Mesendoderm (in vitro differentiated cells): ENCODE measurements around the gene ABHD14A.

Experiments used
- DNase-seq: peaks from one replicate; pipeline ENCODE4 v3.0.0; 2013
- H2AK5ac ChIP-seq: 2 replicates; pipeline ENCODE4 v1.6.1; 2013; ENCODE audit warnings: low read length, inconsistent platforms
- H2BK120ac ChIP-seq: 2 replicates; pipeline ENCODE4 v1.6.1; 2013; ENCODE audit warnings: low read depth, mild to moderate bottlenecking, low read length, moderate library complexity, mixed read lengths
- H2BK15ac ChIP-seq: replicated peaks from 2 replicates; pipeline ENCODE4 v1.6.1; 2013; ENCODE audit warnings: low read depth, mild to moderate bottlenecking, moderate library complexity
- H2BK5ac ChIP-seq: 2 replicates; pipeline ENCODE4 v1.6.1; 2013; ENCODE audit warnings: low read length, inconsistent platforms
- H3K18ac ChIP-seq: 2 replicates; pipeline ENCODE4 v1.6.1; 2013; ENCODE audit warnings: mild to moderate bottlenecking, low read length, mixed read lengths
- H3K23ac ChIP-seq: one replicate; pipeline ENCODE4 v1.6.1; 2013; ENCODE audit warnings: low read length
- H3K27ac ChIP-seq: 2 replicates; pipeline ENCODE4 v1.5.1; 2013; ENCODE audit warnings: low read depth, mild to moderate bottlenecking, inconsistent platforms, low read length, moderate library complexity
- H3K27me3 ChIP-seq: 2 replicates; pipeline ENCODE4 v1.6.1; 2013; ENCODE audit warnings: low read length, control low read depth, mild to moderate bottlenecking, inconsistent platforms; ENCODE audit not compliant: insufficient read depth, poor library complexity
- H3K36me3 ChIP-seq: 2 replicates; pipeline ENCODE4 v1.6.1; 2013; ENCODE audit warnings: low read length, inconsistent platforms; ENCODE audit not compliant: control insufficient read depth, insufficient read depth
- H3K4ac ChIP-seq: one replicate; pipeline ENCODE4 v1.6.1; 2013; ENCODE audit warnings: low read depth, mild to moderate bottlenecking, low read length, moderate library complexity
- H3K4me1 ChIP-seq: 2 replicates; pipeline ENCODE4 v1.6.1; 2013; ENCODE audit warnings: low read depth, low read length, inconsistent platforms; ENCODE audit not compliant: control insufficient read depth
- H3K4me2 ChIP-seq: 2 replicates; pipeline ENCODE4 v1.6.1; 2013; ENCODE audit warnings: low read length
- H3K4me3 ChIP-seq: 2 replicates; pipeline ENCODE4 v1.5.1; 2013; ENCODE audit warnings: mild to moderate bottlenecking, low read length
- H3K56ac ChIP-seq: one replicate; pipeline ENCODE4 v1.6.1; 2013; ENCODE audit warnings: low read length
- H3K79me1 ChIP-seq: 2 replicates; pipeline ENCODE4 v1.6.1; 2013; ENCODE audit warnings: low read length, inconsistent platforms
- H3K79me2 ChIP-seq: 2 replicates; pipeline ENCODE4 v1.6.1; 2013; ENCODE audit warnings: mild to moderate bottlenecking, low read length; ENCODE audit not compliant: control insufficient read depth, insufficient read depth
- H3K9ac ChIP-seq: 2 replicates; pipeline ENCODE4 v1.6.1; 2013; ENCODE audit warnings: low read length, inconsistent platforms
- H4K5ac ChIP-seq: one replicate; pipeline ENCODE4 v1.6.1; 2013; ENCODE audit warnings: low read length
- H4K8ac ChIP-seq: one replicate; pipeline ENCODE4 v1.6.1; 2013; ENCODE audit warnings: low read depth, mild to moderate bottlenecking, control low read depth, low read length, moderate library complexity
- WGBS: extraction: QIAGEN DNeasy Blood & Tissue Kit; methylation state at CpG from one replicate; pipeline ENCODE4 v1.1.7; 2013; ENCODE audit warnings: low lambda C conversion rate, missing lambda C conversion rate; ENCODE audit not compliant: insufficient coverage; ENCODE audit errors: extremely low coverage; 5-methylcytosine and 5-hydroxymethylcytosine counted together

Gene ABHD14A

GRCh38 chr3:51930439-51930838 is 44.4 kb upstream of the ABHD14A start:
- Histone ChIP-seq H3K23ac (no peak overlapping the region), H2AK5ac (no peak overlapping the region), H3K4me3 (no peak overlapping the region), H3K79me2 (no peaks in the 10 kb centered on the region), H3K56ac (no peak overlapping the region), H3K36me3 (peaks cover 16% of the 10 kb centered on the region), H4K8ac (no peak overlapping the region), H3K27me3 (no peaks in the 10 kb centered on the region), H3K18ac (no peak overlapping the region), H3K4me2 (no peak overlapping the region), H3K9ac (no peak overlapping the region), H4K5ac (no peak overlapping the region), H2BK120ac (no peak overlapping the region), H2BK5ac (no peak overlapping the region), H2BK15ac (no peak overlapping the region), H3K79me1 (peaks cover under 1% of the 10 kb centered on the region), H3K4ac (no peak overlapping the region), H3K27ac (no peak overlapping the region), H3K4me1 (no peaks in the 10 kb centered on the region)
- no CpG with 5 or more reads among the region's 1 CpG for WGBS
- DNase-seq = no peak

GRCh38 chr3:51931756-51932155 is 43.1 kb upstream of the ABHD14A start:
- Histone ChIP-seq H2AK5ac (no peak overlapping the region), H3K4me1 (no peaks in the 10 kb centered on the region), H3K56ac (no peak overlapping the region), H2BK120ac (no peak overlapping the region), H2BK5ac (no peak overlapping the region), H3K27ac (no peak overlapping the region), H3K4ac (no peak overlapping the region), H3K4me3 (no peak overlapping the region), H3K23ac (no peak overlapping the region), H4K5ac (no peak overlapping the region), H3K18ac (no peak overlapping the region), H2BK15ac (no peak overlapping the region), H3K9ac (no peak overlapping the region), H3K79me2 (no peaks in the 10 kb centered on the region), H3K79me1 (peaks cover 1% of the 10 kb centered on the region), H3K36me3 (peaks cover 23% of the 10 kb centered on the region), H3K4me2 (no peak overlapping the region), H4K8ac (no peak overlapping the region), H3K27me3 (no peaks in the 10 kb centered on the region)
- DNase-seq = no peak
- no CpG with 5 or more reads among the region's 6 CpGs for WGBS

- Histone ChIP-seq H3K79me2 (no peaks in the 10 kb centered on the region), H3K4ac (no peak overlapping the region), H3K4me1 (no peaks in the 10 kb centered on the region), H2BK5ac (no peak overlapping the region), H3K36me3 (peaks cover 28% of the 10 kb centered on the region), H3K27ac (no peak overlapping the region), H3K9ac (no peak overlapping the region), H2BK15ac (no peak overlapping the region), H3K18ac (no peak overlapping the region), H2BK120ac (no peak overlapping the region), H4K8ac (no peak overlapping the region), H4K5ac (no peak overlapping the region), H3K27me3 (no peaks in the 10 kb centered on the region), H2AK5ac (no peak overlapping the region), H3K23ac (no peak overlapping the region), H3K4me3 (no peak overlapping the region), H3K79me1 (peaks cover 3% of the 10 kb centered on the region), H3K4me2 (no peak overlapping the region), H3K56ac (no peak overlapping the region)
- no CpG with 5 or more reads among the region's 15 CpGs for WGBS
- no peak for DNase-seq
Observed at GRCh38 chr3:51932471-51933370, 42.1 kb upstream of the ABHD14A start.

- no peak overlapping the region for H4K5ac ChIP-seq
- peaks cover 2% of the 10 kb centered on the region for H3K79me2 ChIP-seq
- H3K4me2 ChIP-seq = no peak overlapping the region
- no peak for DNase-seq
- H2AK5ac ChIP-seq = no peak overlapping the region
- H3K4ac ChIP-seq = no peak overlapping the region
- H3K27me3 ChIP-seq = no peaks in the 10 kb centered on the region
- no CpG with 5 or more reads among the region's 13 CpGs for WGBS
- no peak overlapping the region for H3K4me3 ChIP-seq
- H2BK120ac ChIP-seq = no peak overlapping the region
- H4K8ac ChIP-seq = no peak overlapping the region
- no peak overlapping the region for H2BK5ac ChIP-seq
- no peak overlapping the region for H2BK15ac ChIP-seq
- no peak overlapping the region for H3K23ac ChIP-seq
- H3K9ac ChIP-seq = no peak overlapping the region
- no peaks in the 10 kb centered on the region for H3K4me1 ChIP-seq
- peaks cover 7% of the 10 kb centered on the region for H3K79me1 ChIP-seq
- no peak overlapping the region for H3K18ac ChIP-seq
- H3K56ac ChIP-seq = no peak overlapping the region
- no peak overlapping the region for H3K27ac ChIP-seq
- H3K36me3 ChIP-seq = peaks cover 28% of the 10 kb centered on the region
Observed at GRCh38 chr3:51933471-51934138, 41.3 kb upstream of the ABHD14A start.

GRCh38 chr3:51934139-51934850 is 40.6 kb upstream of the ABHD14A start:
- H3K4ac ChIP-seq = no peak overlapping the region
- WGBS = no CpG with 5 or more reads among the region's 11 CpGs
- no peak overlapping the region for H2BK15ac ChIP-seq
- no peak overlapping the region for H3K4me2 ChIP-seq
- no peak overlapping the region for H2BK120ac ChIP-seq
- peaks cover 14% of the 10 kb centered on the region for H3K79me1 ChIP-seq
- H3K4me3 ChIP-seq = no peak overlapping the region
- H2BK5ac ChIP-seq = no peak overlapping the region
- H3K27ac ChIP-seq = no peak overlapping the region
- no peak overlapping the region for H3K9ac ChIP-seq
- DNase-seq = no peak
- no peaks in the 10 kb centered on the region for H3K4me1 ChIP-seq
- H3K18ac ChIP-seq = no peak overlapping the region
- no peak overlapping the region for H2AK5ac ChIP-seq
- peaks cover 28% of the 10 kb centered on the region for H3K36me3 ChIP-seq
- H3K56ac ChIP-seq = no peak overlapping the region
- peaks cover 9% of the 10 kb centered on the region for H3K79me2 ChIP-seq
- no peak overlapping the region for H4K8ac ChIP-seq
- no peaks in the 10 kb centered on the region for H3K27me3 ChIP-seq
- H4K5ac ChIP-seq = no peak overlapping the region
- H3K23ac ChIP-seq = no peak overlapping the region
